ENCODE results near the gene MTOR. TPM values are rescaled to one million over a fixed set of nuclear protein-coding genes. Genes with fewer than 3 reads are reported as not detected.
A peak's percentile ranks its signal among the peaks of the same experiment; 100 is the strongest.

The MTOR gene
- total and polyA plus RNA-seq, 2 of the 8 experiments (the other 6 are each of a cell fraction or from before 2014, with no cell fraction given), result 44.2 to 76.8 TPM

- TF ChIP-seq CHD7 (IDR thresholded peaks at IDR 0.05; ENCODE audit: insufficient replicate concordance, low read length) (no peak), E2F6 (IDR thresholded peaks at IDR 0.05) (peak; percentile 37; the same call in 1 of the 2 replicates), PHF8 (conservative IDR thresholded peaks at IDR 0.05; ENCODE audit: low read depth, low read length) (peak; percentile 97), CEBPB (IDR thresholded peaks at IDR 0.05; ENCODE audit: low read depth, low read length) (no peak), HDAC2 (IDR thresholded peaks at IDR 0.05; ENCODE audit: borderline replicate concordance in 1 of 2, low read depth in 2 of 2, low read length in 2 of 2) (no peak), TBP (IDR thresholded peaks at IDR 0.05; ENCODE audit: low read depth, low read length) (peak; percentile 80), MAFK (IDR thresholded peaks at IDR 0.05; ENCODE audit: low read depth, low read length) (no peak), JUN (IDR thresholded peaks at IDR 0.05; ENCODE audit: low read depth, low read length) (no peak), POLR2A (IDR thresholded peaks at IDR 0.05; ENCODE audit: control extremely low read depth in 1 of 2, low read depth in 2 of 2, low read length in 2 of 2) (peak; percentile 67 to 83)
Observed at GRCh38 chr1:11262171-11263049, at the start of gene MTOR (continued).

Data from H1 (cell line).